ENCODE data around the gene VAV2.

DNA sequence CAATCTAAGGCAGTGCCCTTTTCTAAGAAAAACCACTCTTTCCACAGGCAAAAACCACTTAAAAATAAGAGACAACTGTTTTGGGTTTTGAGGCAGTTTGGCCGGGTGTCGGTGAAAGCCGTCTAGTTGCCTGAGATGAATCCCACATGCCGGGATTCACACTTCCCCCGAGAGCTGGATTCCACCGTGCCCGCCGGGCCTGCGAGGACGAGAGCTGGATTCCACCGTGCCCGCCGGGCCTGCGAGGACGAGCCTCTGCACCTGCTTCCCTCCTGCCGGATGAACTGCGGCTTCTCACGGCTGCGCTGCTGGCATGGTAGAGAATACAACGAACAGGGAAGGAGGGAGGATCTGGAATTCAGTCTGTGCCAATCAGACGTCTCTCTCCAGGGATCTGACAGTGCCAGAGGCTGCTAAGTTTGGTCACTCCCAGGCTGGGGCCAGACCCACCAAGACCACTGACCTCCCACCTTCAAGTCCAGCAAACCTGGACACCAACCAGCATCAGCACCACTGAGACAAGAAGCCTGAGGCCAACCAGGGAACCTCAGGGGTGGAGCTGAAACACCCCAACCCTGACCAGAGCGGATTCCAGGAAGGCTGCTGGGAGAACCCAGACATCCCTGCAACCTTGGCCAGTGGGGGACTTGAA lies 23.0 kb downstream of the VAV2 start:
- TF ChIP-seq, protein P1, sequence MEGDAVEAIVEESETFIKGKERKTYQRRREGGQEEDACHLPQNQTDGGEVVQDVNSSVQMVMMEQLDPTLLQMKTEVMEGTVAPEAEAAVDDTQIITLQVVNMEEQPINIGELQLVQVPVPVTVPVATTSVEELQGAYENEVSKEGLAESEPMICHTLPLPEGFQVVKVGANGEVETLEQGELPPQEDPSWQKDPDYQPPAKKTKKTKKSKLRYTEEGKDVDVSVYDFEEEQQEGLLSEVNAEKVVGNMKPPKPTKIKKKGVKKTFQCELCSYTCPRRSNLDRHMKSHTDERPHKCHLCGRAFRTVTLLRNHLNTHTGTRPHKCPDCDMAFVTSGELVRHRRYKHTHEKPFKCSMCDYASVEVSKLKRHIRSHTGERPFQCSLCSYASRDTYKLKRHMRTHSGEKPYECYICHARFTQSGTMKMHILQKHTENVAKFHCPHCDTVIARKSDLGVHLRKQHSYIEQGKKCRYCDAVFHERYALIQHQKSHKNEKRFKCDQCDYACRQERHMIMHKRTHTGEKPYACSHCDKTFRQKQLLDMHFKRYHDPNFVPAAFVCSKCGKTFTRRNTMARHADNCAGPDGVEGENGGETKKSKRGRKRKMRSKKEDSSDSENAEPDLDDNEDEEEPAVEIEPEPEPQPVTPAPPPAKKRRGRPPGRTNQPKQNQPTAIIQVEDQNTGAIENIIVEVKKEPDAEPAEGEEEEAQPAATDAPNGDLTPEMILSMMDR (IDR thresholded peaks at IDR 0.05): no peak
- TF ChIP-seq ZFX (IDR thresholded peaks at IDR 0.05; ENCODE audit: borderline replicate concordance): no peak
